ENCODE measurements around the gene MT1X.

Gene MT1X

GRCh38 chr16:56690420-56691122 is 8.3 kb downstream of the MT1X start:
- H3K36me3 ChIP-seq (ENCODE audit: insufficient read depth, low read length) = no peaks in the 10 kb centered on the region
- H3K9ac ChIP-seq (ENCODE audit: low read depth, low read length) = no peak overlapping the region
- no peak overlapping the region for H3K27ac ChIP-seq (ENCODE audit: low read length)
- no peaks in the 10 kb centered on the region for H3K4me1 ChIP-seq (ENCODE audit: insufficient read depth, low read length)
- H4K20me1 ChIP-seq (ENCODE audit: insufficient read depth, low read length) = no peaks in the 10 kb centered on the region
- no peak for ATAC-seq (ENCODE audit: insufficient read depth, low read depth)
- no peaks in the 10 kb centered on the region for H3K79me2 ChIP-seq (ENCODE audit: insufficient read depth, low read length)
- H3K9me3 ChIP-seq (ENCODE audit: insufficient read depth, low read length, severe bottlenecking) = no peaks in the 10 kb centered on the region
- H3K4me3 ChIP-seq (ENCODE audit: low read depth in 1 of 2, low read length in 2 of 2) = no peak overlapping the region
- no peak overlapping the region for H3K4me2 ChIP-seq (ENCODE audit: insufficient read depth, low read length)
- H3K27me3 ChIP-seq (ENCODE audit: insufficient read depth, low read length, poor library complexity) = no peaks in the 10 kb centered on the region
- TF ChIP-seq CTCF (IDR thresholded peaks at IDR 0.05; ENCODE audit: borderline replicate concordance, extremely low read depth, low read length, poor library complexity, severe bottlenecking) (no peak), EZH2 (IDR thresholded peaks at IDR 0.05; ENCODE audit: borderline replicate concordance, low read depth, low read length, severe bottlenecking) (no peak)
- no peak overlapping the region for H2AFZ ChIP-seq (ENCODE audit: low read depth, low read length)
- no peak for DNase-seq

GRCh38 chr16:56691885-56692284 is 9.6 kb downstream of the MT1X start:
- Histone ChIP-seq H2AFZ (ENCODE audit: low read depth, low read length) (no peak overlapping the region), H3K4me3 (ENCODE audit: low read depth in 1 of 2, low read length in 2 of 2) (no peak overlapping the region), H3K4me2 (ENCODE audit: insufficient read depth, low read length) (no peak overlapping the region), H3K79me2 (ENCODE audit: insufficient read depth, low read length) (no peaks in the 10 kb centered on the region), H3K4me1 (ENCODE audit: insufficient read depth, low read length) (no peaks in the 10 kb centered on the region), H3K27me3 (ENCODE audit: insufficient read depth, low read length, poor library complexity) (no peaks in the 10 kb centered on the region), H3K9ac (ENCODE audit: low read depth, low read length) (no peak overlapping the region), H4K20me1 (ENCODE audit: insufficient read depth, low read length) (no peaks in the 10 kb centered on the region), H3K36me3 (ENCODE audit: insufficient read depth, low read length) (no peaks in the 10 kb centered on the region), H3K27ac (ENCODE audit: low read length) (no peak overlapping the region), H3K9me3 (ENCODE audit: insufficient read depth, low read length, severe bottlenecking) (no peaks in the 10 kb centered on the region)
- TF ChIP-seq EZH2 (IDR thresholded peaks at IDR 0.05; ENCODE audit: borderline replicate concordance, low read depth, low read length, severe bottlenecking) = no peak
- TF ChIP-seq CTCF (IDR thresholded peaks at IDR 0.05; ENCODE audit: borderline replicate concordance, extremely low read depth, low read length, poor library complexity, severe bottlenecking) = no peak
- DNase-seq (no peak), ATAC-seq (ENCODE audit: insufficient read depth, low read depth) (no peak)

DNA sequence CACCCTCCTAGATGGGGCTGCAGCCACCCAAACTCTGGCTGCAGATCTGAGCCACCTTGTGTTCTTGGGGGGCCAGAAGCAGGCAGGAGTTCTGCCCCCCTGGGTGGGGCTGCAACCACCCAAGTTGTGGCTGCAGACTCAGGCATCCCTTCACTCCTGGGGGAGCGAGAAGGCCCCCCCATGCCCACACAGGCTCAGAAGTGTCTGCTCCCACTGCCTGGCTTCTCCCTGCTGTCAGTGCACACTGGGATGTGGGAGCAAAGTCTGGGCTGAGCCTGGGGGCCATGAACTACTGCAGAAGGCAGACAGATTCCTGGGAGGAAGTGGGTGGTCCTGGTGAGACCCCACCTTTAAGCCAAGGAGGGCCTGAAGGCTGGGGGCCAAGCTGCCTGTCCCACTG is 13.0 kb downstream of the MT1X start:
- no peak overlapping the region for H3K4me3 ChIP-seq (ENCODE audit: low read depth in 1 of 2, low read length in 2 of 2)
- no peak overlapping the region for H3K4me2 ChIP-seq (ENCODE audit: insufficient read depth, low read length)
- H3K27ac ChIP-seq (ENCODE audit: low read length) = no peak overlapping the region
- TF ChIP-seq CTCF (IDR thresholded peaks at IDR 0.05; ENCODE audit: borderline replicate concordance, extremely low read depth, low read length, poor library complexity, severe bottlenecking) (no peak), EZH2 (IDR thresholded peaks at IDR 0.05; ENCODE audit: borderline replicate concordance, low read depth, low read length, severe bottlenecking) (no peak)
- H3K9ac ChIP-seq (ENCODE audit: low read depth, low read length) = no peak overlapping the region
- ATAC-seq (ENCODE audit: insufficient read depth, low read depth) (no peak), DNase-seq (no peak)
- no peaks in the 10 kb centered on the region for H4K20me1 ChIP-seq (ENCODE audit: insufficient read depth, low read length)
- no peaks in the 10 kb centered on the region for H3K4me1 ChIP-seq (ENCODE audit: insufficient read depth, low read length)
- no peaks in the 10 kb centered on the region for H3K36me3 ChIP-seq (ENCODE audit: insufficient read depth, low read length)
- H3K9me3 ChIP-seq (ENCODE audit: insufficient read depth, low read length, severe bottlenecking) = peaks cover 4% of the 10 kb centered on the region
- H2AFZ ChIP-seq (ENCODE audit: low read depth, low read length) = no peak overlapping the region
- H3K79me2 ChIP-seq (ENCODE audit: insufficient read depth, low read length) = no peaks in the 10 kb centered on the region
- no peaks in the 10 kb centered on the region for H3K27me3 ChIP-seq (ENCODE audit: insufficient read depth, low read length, poor library complexity)
